HS-27A (cell line): ENCODE data around the gene C4B.
"Not testable (repeated sequence)": the region's sequence is repeated elsewhere in the genome, so short reads cannot be mapped to it uniquely, and the experiment has no call there.

Experiments used
- DNase-seq: peaks from one replicate; pipeline ENCODE4 v3.0.0-alpha.2; 2012; ENCODE audit warnings: low read depth, missing footprints

The C4B gene

GRCh38 chr6:32052626-32053025 is 38.0 kb downstream of the C4B start:
- not testable (repeated sequence) for DNase-seq

- DNase-seq, result not testable (repeated sequence)
These were observed 38.7 kb downstream of the C4B start for GRCh38 chr6:32053314-32053713.

- not testable (repeated sequence) for DNase-seq
These were observed 41.2 kb downstream of the C4B start for GRCh38 chr6:32055756-32056155.

- DNase-seq, result no peak
These were observed 41.7 kb downstream of the C4B start for GRCh38 chr6:32056254-32056653.

GRCh38 chr6:32057966-32058365 is 43.4 kb downstream of the C4B start:
- no peak for DNase-seq

GRCh38 chr6:32058511-32058963 is 43.9 kb downstream of the C4B start:
- DNase-seq, result no peak

- DNase-seq, result no peak
These were observed 46.5 kb downstream of the C4B start for GRCh38 chr6:32060966-32061655.

- no peak for DNase-seq
These were observed 50.1 kb downstream of the C4B start for GRCh38 chr6:32064706-32065105.

GRCh38 chr6:32067521-32067920 is 52.9 kb downstream of the C4B start:
- not testable (repeated sequence) for DNase-seq

- not testable (repeated sequence) for DNase-seq
These were observed 53.7 kb downstream of the C4B start for GRCh38 chr6:32068315-32068714.

GRCh38 chr6:32068867-32069266 is 54.3 kb downstream of the C4B start:
- no peak for DNase-seq

- DNase-seq, result no peak
These were observed 54.9 kb downstream of the C4B start for GRCh38 chr6:32069460-32069859.

GRCh38 chr6:32069878-32070515 is 55.4 kb downstream of the C4B start:
- no peak for DNase-seq

GRCh38 chr6:32070814-32071543 is 56.4 kb downstream of the C4B start:
- no peak for DNase-seq

- DNase-seq, result no peak
These were observed 58.5 kb downstream of the C4B start for GRCh38 chr6:32073101-32073500.

GRCh38 chr6:32073613-32074012 is 59.0 kb downstream of the C4B start:
- DNase-seq, result no peak

GRCh38 chr6:32074996-32075532 is 60.5 kb downstream of the C4B start:
- DNase-seq, result no peak

GRCh38 chr6:32075781-32076180 is 61.2 kb downstream of the C4B start:
- no peak for DNase-seq

GRCh38 chr6:32076321-32076809 is 61.8 kb downstream of the C4B start:
- DNase-seq, result no peak

- DNase-seq, result no peak
These were observed 65.1 kb downstream of the C4B start for GRCh38 chr6:32079566-32080290.

GRCh38 chr6:32081168-32081990 is 66.8 kb downstream of the C4B start:
- peak; percentile 75 for DNase-seq
